ENCODE measurements around the gene CPPED1. TPM values are rescaled to one million over a fixed set of nuclear protein-coding genes. Genes with fewer than 3 reads are reported as not detected.

CPPED1 gene
- total RNA-seq, result 20.7 and 21.3 TPM in 2 replicates

GRCh38 chr16:12803203-12804093, at the start of gene CPPED1:
Gene CPPED1 (minus strand): TSS chr16:12803887. CDS start chr16:12803776, 111 bp downstream.

Other genes with a start within 250 kb of the CPPED1 start
- 0.06 TPM in 1 of 2 replicates, not detected in the other for gene SHISA9, start 97.7 kb upstream of the CPPED1 start, total RNA-seq